Suppressor macrophage treated with lipopolysaccharide for 1 hour (primary cell): ENCODE data around the gene ALDH3B2.
A peak's percentile ranks its signal among the peaks of the same experiment; 100 is the strongest.
"Not testable (repeated sequence)": the region's sequence is repeated elsewhere in the genome, so short reads cannot be mapped to it uniquely, and the experiment has no call there.

ENCODE experiments used
- DNase-seq, 3 donors: peaks; one replicate each; pipeline ENCODE4 v3.0.0-alpha.2; 2020 to 2022

The ALDH3B2 gene

GRCh38 chr11:67685641-67686332, 11.4 kb upstream of the ALDH3B2 start:
- DNase-seq, result peak in 1 of 3 donors; percentile 20

- DNase-seq, result not testable (repeated sequence)
Measured at GRCh38 chr11:67682126-67683034, 8.0 kb upstream of the ALDH3B2 start.

- no peak for DNase-seq
Measured at GRCh38 chr11:67680696-67681470, 6.5 kb upstream of the ALDH3B2 start.

- DNase-seq, result no peak
Measured at GRCh38 chr11:67675058-67675747, 780 bp upstream of the ALDH3B2 start.

- no peak for DNase-seq
Measured at GRCh38 chr11:67673902-67674301, 521 bp downstream of the ALDH3B2 start.

GRCh38 chr11:67673358-67673757, 1.1 kb downstream of the ALDH3B2 start:
- no peak for DNase-seq

GRCh38 chr11:67671211-67671520, 3.3 kb downstream of the ALDH3B2 start:
- DNase-seq, result no peak

GRCh38 chr11:67670316-67671210, 3.9 kb downstream of the ALDH3B2 start:
- DNase-seq, result no peak

GRCh38 chr11:67668192-67668551, 6.3 kb downstream of the ALDH3B2 start:
- DNase-seq, result no peak

GRCh38 chr11:67667490-67668191, 6.8 kb downstream of the ALDH3B2 start:
- no peak for DNase-seq

GRCh38 chr11:67666676-67667489, 7.5 kb downstream of the ALDH3B2 start:
- no peak for DNase-seq

GRCh38 chr11:67666303-67666645, 8.1 kb downstream of the ALDH3B2 start:
- no peak for DNase-seq

- DNase-seq, result peak in 1 of 3 donors; percentile 35
Measured at GRCh38 chr11:67665541-67666302, 8.7 kb downstream of the ALDH3B2 start.

- DNase-seq, result no peak
Measured at GRCh38 chr11:67664696-67665540, 9.5 kb downstream of the ALDH3B2 start.

- DNase-seq, result no peak
Measured at GRCh38 chr11:67664213-67664585, 10.2 kb downstream of the ALDH3B2 start.

GRCh38 chr11:67663532-67664212, 10.8 kb downstream of the ALDH3B2 start:
- no peak for DNase-seq

- DNase-seq, result no peak
Measured at GRCh38 chr11:67662835-67663531, 11.4 kb downstream of the ALDH3B2 start.
